K562 (cell line): ENCODE results near the gene DXO. TPM values are rescaled to one million over a fixed set of nuclear protein-coding genes. Genes with fewer than 3 reads are reported as not detected.
A peak's percentile ranks its signal among the peaks of the same experiment; 100 is the strongest.

ENCODE experiments used
- EP400 ChIP-seq: fragments of 450-650 bp; IDR thresholded peaks from 2 replicates; pipeline ENCODE4 v1.6.1; 2017; ENCODE audit warnings: antibody characterized with exemption, mild to moderate bottlenecking, moderate library complexity
- EWSR1 ChIP-seq: fragments of 450-650 bp; IDR thresholded peaks from 2 replicates; pipeline ENCODE4 v1.6.1; 2018; ENCODE audit warnings: borderline replicate concordance, mild to moderate bottlenecking, low read depth, moderate library complexity; ENCODE audit not compliant: partially characterized antibody
- FOXK2 ChIP-seq, 2 experiments: fragments of 450-650 bp; IDR thresholded peaks in 1 of 2; conservative IDR thresholded peaks in 1 of 2; 2 replicates each; pipeline ENCODE4 v1.6.1; 2016; ENCODE audit warnings: low read depth in 2 of 2, mild to moderate bottlenecking in 1 of 2
- JUN ChIP-seq, 2 experiments: sonication (generic) in 1 of 2; formaldehyde crosslinking in 1 of 2; IDR thresholded peaks; 2 replicates each; pipeline versions ENCODE4 v1.6.1 to v1.8.0; 2012 to 2022; ENCODE audit warnings: borderline replicate concordance in 2 of 2, mild to moderate bottlenecking in 2 of 2, improper control_type of control experiment in 1 of 2, low read depth in 1 of 2, low read length in 1 of 2, missing genetic modification reagents in 1 of 2
- MYNN ChIP-seq, 2 experiments: sonication (generic); formaldehyde crosslinking in 1 of 2; IDR thresholded peaks; 2 replicates each; pipeline versions ENCODE4 v1.5.0 to v1.6.1; 2016 to 2020; ENCODE audit warnings: antibody characterized with exemption in 1 of 2, missing genetic modification reagents in 1 of 2
- NR3C1 ChIP-seq: sonication (generic); formaldehyde crosslinking; IDR thresholded peaks from 2 replicates; pipeline ENCODE4 v1.8.1; 2022; ENCODE audit warnings: missing genetic modification reagents
- POLR2G ChIP-seq: fragments of 200-400 bp; formaldehyde crosslinking; IDR thresholded peaks from 2 replicates; pipeline ENCODE4 v1.6.1; 2017; ENCODE audit warnings: low read depth, mild to moderate bottlenecking, antibody characterized with exemption, low read length, moderate library complexity
- RB1 ChIP-seq: fragments of 450-650 bp; IDR thresholded peaks from 2 replicates; pipeline ENCODE4 v1.6.1; 2017; ENCODE audit warnings: low read depth, mild to moderate bottlenecking
- SETDB1 ChIP-seq: IDR thresholded peaks from one replicate; pipeline ENCODE4 v1.6.1; 2012; ENCODE audit warnings: low read length, control low read depth, inconsistent platforms
- SMC3 ChIP-seq: conservative IDR thresholded peaks from 2 replicates; pipeline ENCODE4 v1.6.1; 2011; ENCODE audit warnings: low read depth, low read length, improper control_type of control experiment; ENCODE audit not compliant: insufficient read depth
- SNIP1 ChIP-seq: fragments of 450-650 bp; IDR thresholded peaks from 2 replicates; pipeline ENCODE4 v1.7.1; 2017; ENCODE audit warnings: low read depth, mild to moderate bottlenecking
- SREBF1 ChIP-seq: fragments of 150-350 bp; IDR thresholded peaks from 2 replicates; pipeline ENCODE4 v1.6.1; 2014; ENCODE audit warnings: antibody characterized with exemption, low read depth, low read length, borderline replicate concordance
- ZFP1 ChIP-seq: fragments of 450-650 bp; formaldehyde crosslinking; IDR thresholded peaks from 2 replicates; pipeline ENCODE4 v1.4.0; 2020; ENCODE audit warnings: mild to moderate bottlenecking, mixed read lengths
- ZNF12 ChIP-seq: sonication (generic); formaldehyde crosslinking; IDR thresholded peaks from 2 replicates; pipeline ENCODE4 v1.4.0; 2020; ENCODE audit warnings: mild to moderate bottlenecking, missing genetic modification reagents
- ZNF232 ChIP-seq: sonication (generic); formaldehyde crosslinking; IDR thresholded peaks from 2 replicates; pipeline ENCODE4 v1.8.0; 2022; ENCODE audit warnings: mild to moderate bottlenecking, missing genetic modification reagents
- ZNF253 ChIP-seq: fragments of 250-450 bp; sonication (Bioruptor Pico); conservative IDR thresholded peaks from 2 replicates; pipeline ENCODE4 v1.6.1; 2021; ENCODE audit warnings: mild to moderate bottlenecking
- polyA plus RNA-seq, 8 experiments: library from polyadenylated mRNA; depleted of rRNA in 4 of 8; stranded (reverse) in 5 of 8; unstranded in 3 of 8; fragments of >200 nt; fragmentation: Nextera tagmentation in 2 of 8; fragmentation: Illumina TruSeq in 1 of 8; extraction: Ambion mirVana in 2 of 8; extraction: Trizol in 1 of 8; gene quantifications; 2 replicates each; pipeline versions ENCODE4 v1.2.1 to v1.2.3, GENCODE V29; 2011 to 2014; ENCODE audit warnings: inconsistent platforms in 1 of 8, missing spikeins in 1 of 8
- total RNA-seq, 7 experiments: library from RNA; depleted of rRNA in 6 of 7; stranded (reverse); fragments of >200 nt in 6 of 7; fragmentation: Illumina TruSeq in 2 of 7; extraction: Trizol in 2 of 7; gene quantifications; 2 replicates each; pipeline versions ENCODE4 v1.2.1 to v1.2.3, GENCODE V29; 2011 to 2021; ENCODE audit warnings: low replicate concordance in 1 of 7
- TF ChIP-seq, protein P1 (sequence below): fragments of 450-650 bp; IDR thresholded peaks from 2 replicates; pipeline ENCODE4 v1.6.1; 2017; ENCODE audit warnings: antibody characterized with exemption, mild to moderate bottlenecking
- TF ChIP-seq, protein P2 (sequence below): fragments of 450-650 bp; formaldehyde crosslinking; IDR thresholded peaks from 2 replicates; pipeline ENCODE4 v1.4.0; 2020; ENCODE audit warnings: mild to moderate bottlenecking
- TF ChIP-seq, protein P3 (sequence below), 2 experiments: fragments of 200-800 bp in 1 of 2; sonication (Bioruptor generic) in 1 of 2; sonication (generic) in 1 of 2; formaldehyde crosslinking in 1 of 2; IDR thresholded peaks in 1 of 2; conservative IDR thresholded peaks in 1 of 2; 2 replicates each; pipeline versions ENCODE4 v1.5.0 to v1.6.1; 2016 to 2020; ENCODE audit warnings: missing compliant biosample characterization in 1 of 2, missing genetic modification characterization in 1 of 2, missing genetic modification reagents in 1 of 2
- TF ChIP-seq, protein P4 (sequence below): fragments of 450-650 bp; IDR thresholded peaks from 2 replicates; pipeline ENCODE4 v1.6.1; 2016; ENCODE audit warnings: low read depth, mild to moderate bottlenecking, moderate library complexity

Gene DXO
- total and polyA plus RNA-seq, 9 of the 15 experiments (the other 6 are each of a cell fraction or from before 2014, with no cell fraction given) = 6.4 to 35.1 (median 19.4) TPM

DNA sequence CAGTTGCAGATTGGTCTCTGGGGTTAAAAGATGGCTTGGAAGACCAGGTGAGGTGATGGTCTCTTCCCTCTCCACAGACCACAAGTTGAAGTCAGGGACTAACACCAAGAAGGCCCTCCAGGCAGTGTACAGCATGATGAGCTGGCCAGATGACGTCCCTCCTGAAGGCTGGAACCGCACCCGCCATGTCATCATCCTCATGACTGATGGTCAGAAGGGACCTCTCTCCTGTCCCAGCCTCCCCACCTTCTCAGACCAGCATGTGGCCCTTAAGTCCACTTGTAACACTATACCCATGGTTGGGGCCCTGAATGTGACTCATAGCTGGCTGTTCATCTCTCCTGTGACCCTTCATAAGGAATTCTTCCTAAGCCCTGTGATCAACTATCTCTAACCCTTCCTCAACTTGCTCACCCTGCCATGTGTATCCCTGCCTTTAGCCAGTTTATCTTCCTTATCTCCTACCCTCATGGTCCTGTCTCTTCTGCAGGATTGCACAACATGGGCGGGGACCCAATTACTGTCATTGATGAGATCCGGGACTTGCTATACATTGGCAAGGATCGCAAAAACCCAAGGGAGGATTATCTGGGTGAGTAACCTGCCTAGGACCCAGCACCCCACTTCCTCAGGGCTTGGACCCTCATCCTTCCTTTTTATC lies 23.1 kb downstream of the DXO start (continued):
- TF ChIP-seq EWSR1 (no peak), JUN (IDR thresholded peaks at IDR 0.05; ENCODE audit: borderline replicate concordance, low read depth, low read length) (peak; percentile 97), JUN (CRISPR knock-in tag; IDR thresholded peaks at IDR 0.05; ENCODE audit: borderline replicate concordance) (no peak), ZNF232 (CRISPR knock-in tag) (no peak), SREBF1 (no peak), MYNN (IDR thresholded peaks at IDR 0.05) (peak; percentile 43), MYNN (CRISPR knock-in tag; IDR thresholded peaks at IDR 0.05) (no peak), EP400 (peak; percentile 85), SETDB1 (peak; percentile 70), SNIP1 (no peak), ZNF253 (CRISPR knock-in tag) (no peak), POLR2G (no peak), ZNF12 (CRISPR knock-in tag) (no peak), RB1 (0 out of 2 replicates have a peak, but pooled peaks have one; percentile 5), FOXK2 (conservative IDR thresholded peaks at IDR 0.05 in 1 of 2, IDR thresholded peaks at IDR 0.05 in 1 of 2; ENCODE audit: low read depth in 2 of 2) (peak; percentile 66 to 82; a peak in 3 of 4 replicates), ZFP1 (no peak), SMC3 (no peak), NR3C1 (no peak)
- TF ChIP-seq, protein P1, sequence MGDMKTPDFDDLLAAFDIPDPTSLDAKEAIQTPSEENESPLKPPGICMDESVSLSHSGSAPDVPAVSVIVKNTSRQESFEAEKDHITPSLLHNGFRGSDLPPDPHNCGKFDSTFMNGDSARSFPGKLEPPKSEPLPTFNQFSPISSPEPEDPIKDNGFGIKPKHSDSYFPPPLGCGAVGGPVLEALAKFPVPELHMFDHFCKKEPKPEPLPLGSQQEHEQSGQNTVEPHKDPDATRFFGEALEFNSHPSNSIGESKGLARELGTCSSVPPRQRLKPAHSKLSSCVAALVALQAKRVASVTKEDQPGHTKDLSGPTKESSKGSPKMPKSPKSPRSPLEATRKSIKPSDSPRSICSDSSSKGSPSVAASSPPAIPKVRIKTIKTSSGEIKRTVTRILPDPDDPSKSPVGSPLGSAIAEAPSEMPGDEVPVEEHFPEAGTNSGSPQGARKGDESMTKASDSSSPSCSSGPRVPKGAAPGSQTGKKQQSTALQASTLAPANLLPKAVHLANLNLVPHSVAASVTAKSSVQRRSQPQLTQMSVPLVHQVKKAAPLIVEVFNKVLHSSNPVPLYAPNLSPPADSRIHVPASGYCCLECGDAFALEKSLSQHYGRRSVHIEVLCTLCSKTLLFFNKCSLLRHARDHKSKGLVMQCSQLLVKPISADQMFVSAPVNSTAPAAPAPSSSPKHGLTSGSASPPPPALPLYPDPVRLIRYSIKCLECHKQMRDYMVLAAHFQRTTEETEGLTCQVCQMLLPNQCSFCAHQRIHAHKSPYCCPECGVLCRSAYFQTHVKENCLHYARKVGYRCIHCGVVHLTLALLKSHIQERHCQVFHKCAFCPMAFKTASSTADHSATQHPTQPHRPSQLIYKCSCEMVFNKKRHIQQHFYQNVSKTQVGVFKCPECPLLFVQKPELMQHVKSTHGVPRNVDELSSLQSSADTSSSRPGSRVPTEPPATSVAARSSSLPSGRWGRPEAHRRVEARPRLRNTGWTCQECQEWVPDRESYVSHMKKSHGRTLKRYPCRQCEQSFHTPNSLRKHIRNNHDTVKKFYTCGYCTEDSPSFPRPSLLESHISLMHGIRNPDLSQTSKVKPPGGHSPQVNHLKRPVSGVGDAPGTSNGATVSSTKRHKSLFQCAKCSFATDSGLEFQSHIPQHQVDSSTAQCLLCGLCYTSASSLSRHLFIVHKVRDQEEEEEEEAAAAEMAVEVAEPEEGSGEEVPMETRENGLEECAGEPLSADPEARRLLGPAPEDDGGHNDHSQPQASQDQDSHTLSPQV = peak; percentile 81
- TF ChIP-seq, protein P2, sequence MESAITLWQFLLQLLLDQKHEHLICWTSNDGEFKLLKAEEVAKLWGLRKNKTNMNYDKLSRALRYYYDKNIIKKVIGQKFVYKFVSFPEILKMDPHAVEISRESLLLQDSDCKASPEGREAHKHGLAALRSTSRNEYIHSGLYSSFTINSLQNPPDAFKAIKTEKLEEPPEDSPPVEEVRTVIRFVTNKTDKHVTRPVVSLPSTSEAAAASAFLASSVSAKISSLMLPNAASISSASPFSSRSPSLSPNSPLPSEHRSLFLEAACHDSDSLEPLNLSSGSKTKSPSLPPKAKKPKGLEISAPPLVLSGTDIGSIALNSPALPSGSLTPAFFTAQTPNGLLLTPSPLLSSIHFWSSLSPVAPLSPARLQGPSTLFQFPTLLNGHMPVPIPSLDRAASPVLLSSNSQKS (CRISPR knock-in tag) = no peak
- TF ChIP-seq, protein P3, sequence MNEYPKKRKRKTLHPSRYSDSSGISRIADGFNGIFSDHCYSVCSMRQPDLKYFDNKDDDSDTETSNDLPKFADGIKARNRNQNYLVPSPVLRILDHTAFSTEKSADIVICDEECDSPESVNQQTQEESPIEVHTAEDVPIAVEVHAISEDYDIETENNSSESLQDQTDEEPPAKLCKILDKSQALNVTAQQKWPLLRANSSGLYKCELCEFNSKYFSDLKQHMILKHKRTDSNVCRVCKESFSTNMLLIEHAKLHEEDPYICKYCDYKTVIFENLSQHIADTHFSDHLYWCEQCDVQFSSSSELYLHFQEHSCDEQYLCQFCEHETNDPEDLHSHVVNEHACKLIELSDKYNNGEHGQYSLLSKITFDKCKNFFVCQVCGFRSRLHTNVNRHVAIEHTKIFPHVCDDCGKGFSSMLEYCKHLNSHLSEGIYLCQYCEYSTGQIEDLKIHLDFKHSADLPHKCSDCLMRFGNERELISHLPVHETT (CRISPR knock-in tag; conservative IDR thresholded peaks at IDR 0.05 in 1 of 2, IDR thresholded peaks at IDR 0.05 in 1 of 2) = 0 out of 4 replicates have a peak, but pooled peaks of 1 of the 2 experiments have one; percentile 23
- TF ChIP-seq, protein P4, sequence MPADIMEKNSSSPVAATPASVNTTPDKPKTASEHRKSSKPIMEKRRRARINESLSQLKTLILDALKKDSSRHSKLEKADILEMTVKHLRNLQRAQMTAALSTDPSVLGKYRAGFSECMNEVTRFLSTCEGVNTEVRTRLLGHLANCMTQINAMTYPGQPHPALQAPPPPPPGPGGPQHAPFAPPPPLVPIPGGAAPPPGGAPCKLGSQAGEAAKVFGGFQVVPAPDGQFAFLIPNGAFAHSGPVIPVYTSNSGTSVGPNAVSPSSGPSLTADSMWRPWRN = no peak
